Bronchial epithelial cell (primary cell): ENCODE results near the gene KIAA0040. TPM values are rescaled to one million over a fixed set of nuclear protein-coding genes. Genes with fewer than 3 reads are reported as not detected.

Experiments used
- DNase-seq: peaks from one replicate; pipeline ENCODE4 v3.0.0-alpha.2; 2010; ENCODE audit warnings: low read depth
- FAIRE-seq: peaks from 2 replicates; lab custom pipeline; 2011; peaks lifted over from hg19 to GRCh38; lab: Jason Lieb, UNC
- H3K27me3 ChIP-seq: 2 replicates; pipeline ENCODE4 v1.5.1; 2011; ENCODE audit warnings: low read length; ENCODE audit not compliant: control insufficient read depth, insufficient read depth
- H3K36me3 ChIP-seq: 2 replicates; pipeline ENCODE4 v1.5.1; 2011; ENCODE audit warnings: low read length; ENCODE audit not compliant: control insufficient read depth, insufficient read depth
- H3K4me3 ChIP-seq: 2 replicates; pipeline ENCODE4 v1.5.1; 2011; ENCODE audit warnings: mild to moderate bottlenecking, low read depth, low read length, control low read depth
- total RNA-seq: library from RNA; depleted of rRNA; stranded (reverse); fragments of >200 nt; gene quantifications from 2 replicates; pipeline ENCODE4 v1.2.1, GENCODE V29; 2014
- TF ChIP-seq, protein P1 (sequence below): IDR thresholded peaks from 2 replicates; pipeline ENCODE4 v1.5.1; 2011; ENCODE audit warnings: mild to moderate bottlenecking, moderate library complexity, low read length, control low read depth, inconsistent platforms; ENCODE audit not compliant: insufficient read depth, severe bottlenecking

Gene KIAA0040
- total RNA-seq, 1 donor from 2014 or later: 3.9 TPM

DNA sequence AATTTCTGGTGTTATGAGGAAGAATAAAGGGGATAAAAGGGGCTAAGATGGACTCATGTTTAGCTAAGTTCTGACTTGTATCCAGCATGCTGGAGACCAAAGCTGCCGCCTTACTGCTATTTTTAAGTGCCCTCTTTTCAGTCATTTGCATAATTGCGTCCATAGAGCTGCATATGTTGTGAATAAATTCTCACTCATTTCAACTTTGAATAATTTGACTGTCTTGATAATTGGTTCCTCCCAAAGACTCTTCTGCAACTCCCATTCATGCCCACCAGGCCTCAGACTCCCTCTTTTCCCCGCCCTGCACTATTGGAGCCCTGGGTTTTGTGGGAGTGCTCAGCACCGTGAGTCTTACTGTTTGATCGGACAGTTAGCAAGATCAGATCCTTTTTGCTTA lies 45.0 kb downstream of the KIAA0040 start:
- Histone ChIP-seq H3K27me3 (peaks cover 2% of the 10 kb centered on the region), H3K36me3 (no peaks in the 10 kb centered on the region), H3K4me3 (no peak overlapping the region)
- TF ChIP-seq, protein P1, sequence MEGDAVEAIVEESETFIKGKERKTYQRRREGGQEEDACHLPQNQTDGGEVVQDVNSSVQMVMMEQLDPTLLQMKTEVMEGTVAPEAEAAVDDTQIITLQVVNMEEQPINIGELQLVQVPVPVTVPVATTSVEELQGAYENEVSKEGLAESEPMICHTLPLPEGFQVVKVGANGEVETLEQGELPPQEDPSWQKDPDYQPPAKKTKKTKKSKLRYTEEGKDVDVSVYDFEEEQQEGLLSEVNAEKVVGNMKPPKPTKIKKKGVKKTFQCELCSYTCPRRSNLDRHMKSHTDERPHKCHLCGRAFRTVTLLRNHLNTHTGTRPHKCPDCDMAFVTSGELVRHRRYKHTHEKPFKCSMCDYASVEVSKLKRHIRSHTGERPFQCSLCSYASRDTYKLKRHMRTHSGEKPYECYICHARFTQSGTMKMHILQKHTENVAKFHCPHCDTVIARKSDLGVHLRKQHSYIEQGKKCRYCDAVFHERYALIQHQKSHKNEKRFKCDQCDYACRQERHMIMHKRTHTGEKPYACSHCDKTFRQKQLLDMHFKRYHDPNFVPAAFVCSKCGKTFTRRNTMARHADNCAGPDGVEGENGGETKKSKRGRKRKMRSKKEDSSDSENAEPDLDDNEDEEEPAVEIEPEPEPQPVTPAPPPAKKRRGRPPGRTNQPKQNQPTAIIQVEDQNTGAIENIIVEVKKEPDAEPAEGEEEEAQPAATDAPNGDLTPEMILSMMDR: no peak
- no peak for FAIRE-seq
- no peak for DNase-seq

DNA sequence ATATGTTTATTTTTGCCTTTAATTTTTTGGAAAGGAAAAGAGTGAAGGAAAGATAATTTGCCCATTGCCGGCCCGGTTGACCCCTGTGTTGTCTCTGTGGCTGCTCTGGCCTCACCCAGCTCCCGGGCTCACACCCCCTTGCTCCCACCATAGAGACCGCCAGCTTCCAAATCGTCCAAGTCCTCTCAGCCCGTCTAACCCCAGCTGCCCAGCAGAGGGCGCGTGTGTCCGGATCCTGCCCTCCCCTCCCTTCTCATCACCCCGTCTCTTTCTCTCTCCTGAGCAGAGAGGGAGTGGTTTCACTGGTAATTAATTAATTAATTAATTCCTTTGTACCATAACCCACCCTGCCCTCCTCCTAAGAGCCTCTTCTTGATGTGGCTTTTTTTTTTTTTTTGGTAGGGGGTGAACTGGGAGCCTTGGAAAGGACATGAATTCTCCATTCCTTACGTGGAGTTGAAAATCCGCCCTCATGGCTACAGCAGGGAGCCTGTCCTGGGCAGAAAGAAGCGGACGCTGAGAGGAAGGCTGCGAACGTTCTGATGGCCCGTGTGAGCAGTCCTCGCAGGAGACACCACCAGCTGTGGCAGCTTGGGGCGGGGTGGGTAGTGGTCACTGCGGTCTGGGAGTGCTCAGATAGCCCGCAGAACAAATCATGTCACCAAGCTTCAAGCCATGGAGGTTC lies 45.9 kb downstream of the KIAA0040 start:
- FAIRE-seq (no peak), DNase-seq (peak; percentile 48)
- H3K4me3 ChIP-seq: no peak overlapping the region
- H3K27me3 ChIP-seq: no peaks in the 10 kb centered on the region
- TF ChIP-seq, protein P1: peak; percentile 95
- no peaks in the 10 kb centered on the region for H3K36me3 ChIP-seq

DNA sequence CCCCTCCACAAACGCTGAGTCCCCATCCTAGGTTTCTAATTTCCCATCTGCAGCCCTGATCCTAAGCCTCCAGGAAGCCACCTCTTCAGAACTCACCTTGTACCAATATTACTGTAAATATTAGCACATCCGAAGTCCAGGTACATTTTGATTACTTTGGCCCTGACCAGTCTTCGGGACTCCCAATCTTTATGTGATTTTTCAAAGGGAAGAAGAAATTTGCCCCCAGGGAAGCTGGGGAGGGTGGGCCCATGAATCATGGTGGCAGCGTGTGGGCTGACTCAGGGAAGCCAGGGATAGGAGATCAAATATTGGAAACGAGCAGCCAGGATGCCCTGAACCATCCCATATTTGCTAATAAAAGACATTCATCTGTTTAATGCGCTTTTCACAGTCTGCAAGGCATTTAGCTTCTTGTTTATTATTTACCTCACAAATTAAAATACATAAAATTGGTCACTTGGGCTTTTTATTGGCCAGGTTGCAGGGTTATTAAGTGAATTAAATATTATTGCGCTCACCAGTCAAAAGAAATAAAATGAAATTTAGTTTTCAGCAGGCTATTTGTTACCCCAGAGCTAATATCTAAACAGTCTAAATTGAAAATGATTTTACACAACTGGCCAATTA lies 46.6 kb downstream of the KIAA0040 start:
- peak; percentile 61 for DNase-seq

DNA sequence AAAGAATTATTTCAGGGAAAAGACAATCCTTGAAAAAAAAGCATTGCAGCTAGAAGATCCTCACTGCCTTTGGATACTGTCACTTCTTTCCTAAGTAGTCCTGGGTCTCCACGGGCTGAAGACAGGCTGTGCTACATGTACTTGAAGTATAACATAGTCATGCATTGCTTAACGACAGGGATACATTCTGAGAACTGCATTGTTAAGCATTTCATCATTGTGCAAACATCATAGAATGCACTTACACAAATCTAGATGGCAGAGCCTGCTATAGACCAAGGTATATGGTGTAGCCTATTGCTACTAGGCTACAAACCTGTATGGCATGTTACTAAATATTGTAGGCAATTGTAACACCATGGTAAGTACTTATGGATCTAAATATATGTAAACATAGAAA lies 54.0 kb downstream of the KIAA0040 start:
- TF ChIP-seq, protein P1: no peak
- H3K36me3 ChIP-seq: no peaks in the 10 kb centered on the region
- peak; percentile 36 for FAIRE-seq
- H3K4me3 ChIP-seq: no peak overlapping the region
- peak; percentile 81 for DNase-seq
- H3K27me3 ChIP-seq: no peaks in the 10 kb centered on the region

More for the DNA sequence above, 46.6 kb downstream of the KIAA0040 start:
- Histone ChIP-seq H3K36me3 (no peaks in the 10 kb centered on the region), H3K27me3 (no peaks in the 10 kb centered on the region), H3K4me3 (no peak overlapping the region)
- FAIRE-seq: no peak
- TF ChIP-seq, protein P1: no peak

DNA sequence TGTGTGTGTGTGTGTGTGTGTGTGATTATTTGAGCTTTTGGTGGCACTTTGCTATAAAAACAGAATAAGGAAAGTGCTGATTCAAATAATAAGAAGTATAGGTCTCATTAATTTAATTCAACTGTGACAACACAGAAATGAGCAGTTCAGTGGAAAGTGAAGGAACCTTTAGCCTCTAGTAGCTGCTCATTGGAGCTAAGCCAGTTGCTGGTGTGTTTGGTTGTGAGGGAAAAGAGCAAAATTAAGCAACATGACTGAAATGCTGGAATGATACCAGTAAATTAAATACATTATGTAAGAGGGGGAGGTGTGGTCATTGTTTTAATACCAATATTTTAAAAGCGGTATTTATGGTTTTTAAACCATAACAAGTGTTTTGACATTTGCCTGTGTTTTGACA lies 55.2 kb downstream of the KIAA0040 start:
- no peaks in the 10 kb centered on the region for H3K36me3 ChIP-seq
- TF ChIP-seq, protein P1: no peak

More for the DNA sequence above, 55.2 kb downstream of the KIAA0040 start:
- Histone ChIP-seq H3K4me3 (no peak overlapping the region), H3K27me3 (no peaks in the 10 kb centered on the region)
- FAIRE-seq (no peak), DNase-seq (no peak)
